Ureter (tissue), 1 donor: ENCODE results near the gene PHTF2. TPM values are rescaled to one million over a fixed set of nuclear protein-coding genes. Genes with fewer than 3 reads are reported as not detected.
"Not testable (repeated sequence)": the region's sequence is repeated elsewhere in the genome, so short reads cannot be mapped to it uniquely, and the experiment has no call there.

ENCODE experiments used
- DNase-seq: peaks from one replicate; pipeline ENCODE4 v3.0.0-alpha.2; 2020; ENCODE audit warnings: low spot score
- total RNA-seq: library from RNA; stranded (reverse); gene quantifications from one replicate; pipeline ENCODE4 v1.2.4, GENCODE V29; 2023
- donor health status: DM: yes; HTN: yes; CAD: no.

PHTF2 gene
- total RNA-seq, 1 donor from 2014 or later: 22.0 TPM

- DNase-seq: no peak
Observed at GRCh38 chr7:77830649-77831355, 32.2 kb downstream of the PHTF2 start.

- DNase-seq: no peak
Observed at GRCh38 chr7:77831481-77831880, 32.9 kb downstream of the PHTF2 start.

GRCh38 chr7:77831953-77832352, 33.4 kb downstream of the PHTF2 start:
- no peak for DNase-seq

GRCh38 chr7:77833136-77833535, 34.6 kb downstream of the PHTF2 start:
- DNase-seq: no peak

GRCh38 chr7:77836425-77836824, 37.9 kb downstream of the PHTF2 start:
- not testable (repeated sequence) for DNase-seq

DNA sequence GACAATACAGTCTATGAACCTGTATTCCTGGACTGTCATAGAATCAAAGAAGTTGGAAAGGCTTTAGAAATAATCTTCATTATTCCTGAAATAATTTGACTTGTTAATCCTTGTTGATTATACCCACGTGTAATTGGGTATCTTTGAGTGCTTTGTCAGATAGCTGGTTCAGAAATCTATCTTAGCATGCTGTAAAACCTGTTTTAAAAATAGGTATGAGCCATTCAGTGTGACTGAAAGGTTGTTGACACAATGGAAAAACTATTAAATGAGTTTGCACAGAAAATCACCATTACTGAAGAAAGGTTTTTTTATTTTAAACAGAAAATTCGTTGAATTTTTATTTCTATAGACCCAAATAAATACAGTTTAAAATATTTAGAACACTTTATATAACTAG, 38.7 kb downstream of the PHTF2 start:
- DNase-seq: no peak

GRCh38 chr7:77837966-77838365, 39.4 kb downstream of the PHTF2 start:
- DNase-seq: no peak

DNA sequence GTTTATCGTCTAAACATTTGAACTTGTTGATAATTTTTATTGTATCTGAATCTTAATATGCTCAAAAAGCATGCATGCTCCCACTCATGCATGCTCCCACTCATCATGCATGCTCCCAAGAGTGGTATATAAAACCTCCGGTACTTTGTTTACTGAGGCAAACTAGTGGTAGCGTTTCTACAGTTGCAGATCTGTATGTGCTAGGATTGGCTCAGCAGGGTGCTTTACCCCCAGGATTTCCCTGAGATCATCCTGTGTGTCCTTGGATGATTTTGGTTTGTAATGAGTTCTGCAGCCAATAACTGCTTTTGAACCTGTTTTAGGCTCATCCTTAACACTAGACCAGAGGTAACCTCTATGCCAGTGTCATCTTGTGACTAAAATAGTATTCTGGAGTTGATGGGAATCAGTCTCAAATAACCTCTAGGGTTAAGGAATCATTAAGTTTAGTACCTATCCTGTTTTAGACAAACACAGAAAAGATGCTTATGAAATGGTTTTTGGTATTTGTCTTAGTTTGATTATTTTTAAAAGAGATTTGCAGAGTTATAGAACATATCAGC, 40.4 kb downstream of the PHTF2 start:
- no peak for DNase-seq

- no peak for DNase-seq
Observed at GRCh38 chr7:77839919-77840318, 41.3 kb downstream of the PHTF2 start.

GRCh38 chr7:77843194-77843593, 44.6 kb downstream of the PHTF2 start:
- DNase-seq: no peak

DNA sequence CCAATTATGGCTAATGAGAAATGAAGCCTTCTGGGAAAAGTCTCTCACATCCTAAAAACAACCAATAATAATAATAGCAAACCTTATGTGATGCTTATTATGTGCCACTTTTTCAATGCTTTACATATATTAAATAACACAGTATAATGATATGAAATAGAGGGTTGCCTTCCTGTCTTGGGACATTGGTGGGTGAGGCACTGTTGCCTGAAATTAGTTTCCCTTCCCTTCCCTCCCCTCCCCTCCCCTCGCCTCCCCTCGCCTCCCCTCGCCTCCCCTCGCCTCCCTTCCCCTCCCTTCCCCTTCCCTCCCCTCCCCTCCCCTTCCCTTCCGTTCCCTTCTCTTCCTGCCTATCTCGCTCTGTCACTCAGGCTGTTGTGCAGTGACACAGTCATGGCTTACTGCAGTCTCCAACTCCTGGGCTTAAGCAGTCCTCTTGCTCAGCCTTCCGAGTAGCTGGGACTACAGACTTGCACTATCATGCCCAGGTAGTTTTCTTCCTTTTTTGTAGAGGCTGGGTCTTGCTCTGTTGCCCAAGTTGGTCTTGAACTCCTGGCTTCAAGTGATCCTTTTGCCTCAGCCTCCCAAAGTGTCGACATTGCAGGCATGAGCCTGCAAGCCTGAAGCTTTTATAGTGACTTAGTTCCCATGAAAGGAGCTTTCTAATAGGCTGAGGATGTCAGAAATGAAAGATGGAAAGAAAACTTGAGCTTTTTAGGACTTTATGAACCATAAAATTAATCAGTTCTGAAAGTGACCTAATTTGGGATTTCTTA, 47.9 kb downstream of the PHTF2 start:
- no peak for DNase-seq

DNA sequence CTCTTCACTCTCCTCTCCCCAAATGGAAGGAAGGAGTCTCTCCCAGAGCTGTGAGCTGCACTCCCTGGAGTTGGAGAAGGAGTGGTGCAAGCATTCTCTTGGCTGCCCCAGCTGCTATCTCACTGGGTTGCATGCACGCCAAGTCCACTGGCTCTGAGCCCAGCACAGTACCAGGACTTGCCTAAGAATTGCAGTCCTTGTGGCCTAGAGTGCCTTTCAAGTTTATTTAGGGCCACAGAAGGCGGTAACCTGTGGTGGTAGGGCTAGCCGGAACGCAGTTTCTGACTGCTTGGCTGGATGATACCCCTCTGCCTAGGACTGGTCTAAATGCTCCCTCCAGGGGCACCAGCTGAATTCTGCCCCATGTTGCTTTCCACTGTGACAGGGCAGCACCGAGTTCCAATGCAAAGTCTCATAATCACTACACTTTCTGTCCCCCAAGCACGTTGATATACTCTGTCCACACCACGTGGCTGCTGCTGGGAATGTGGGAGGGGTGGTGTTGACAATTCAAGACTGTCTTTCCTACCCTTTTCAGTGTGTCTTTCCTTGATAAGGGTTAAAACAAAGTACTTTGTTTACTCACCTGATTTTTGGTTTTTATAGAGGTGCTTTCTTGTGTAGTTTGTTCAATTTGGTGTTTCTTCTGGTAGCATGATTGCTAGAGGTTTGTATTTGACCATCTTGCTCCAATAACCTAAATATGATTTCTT, 57.0 kb downstream of the PHTF2 start:
- no peak for DNase-seq

GRCh38 chr7:77858278-77858677, 59.7 kb downstream of the PHTF2 start:
- no peak for DNase-seq

DNA sequence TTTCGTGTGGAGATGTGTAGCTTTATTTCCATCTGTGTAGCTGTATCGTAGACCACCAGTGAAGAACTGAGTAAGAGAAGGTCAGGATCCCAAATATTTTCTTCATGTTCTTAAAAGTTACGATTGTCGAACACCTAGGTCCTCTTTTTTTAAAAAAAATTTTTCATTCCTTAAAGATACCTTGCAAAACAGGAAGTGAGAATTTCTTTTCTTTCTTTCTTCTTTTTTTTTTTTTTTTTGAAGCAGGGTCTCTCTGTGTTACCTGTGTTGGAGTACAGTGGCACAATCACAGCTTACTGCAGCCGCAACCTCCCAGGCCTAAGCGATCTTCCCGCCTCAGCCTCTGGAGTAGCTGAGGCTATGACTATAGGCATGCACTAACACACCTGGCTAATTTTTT, 60.8 kb downstream of the PHTF2 start:
- DNase-seq: no peak

DNA sequence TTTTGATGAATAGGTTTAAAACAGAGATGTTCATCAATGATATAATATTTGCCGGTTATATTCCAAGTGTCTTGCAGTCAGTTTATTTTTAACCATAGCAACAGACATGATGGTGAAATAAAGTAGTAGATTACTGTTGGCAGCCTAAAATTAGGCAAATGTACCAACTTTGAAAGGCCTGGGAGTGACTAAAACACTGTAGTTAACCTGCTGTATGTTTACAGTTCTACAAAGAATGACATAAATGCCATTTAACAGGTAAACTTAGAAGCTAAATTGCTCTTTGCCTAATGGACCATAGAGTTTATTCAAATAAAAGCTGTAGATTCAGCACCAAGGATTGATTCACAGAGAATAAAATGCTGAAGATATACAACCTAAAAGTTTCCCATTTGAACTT, 64.1 kb downstream of the PHTF2 start:
- DNase-seq: no peak

DNA sequence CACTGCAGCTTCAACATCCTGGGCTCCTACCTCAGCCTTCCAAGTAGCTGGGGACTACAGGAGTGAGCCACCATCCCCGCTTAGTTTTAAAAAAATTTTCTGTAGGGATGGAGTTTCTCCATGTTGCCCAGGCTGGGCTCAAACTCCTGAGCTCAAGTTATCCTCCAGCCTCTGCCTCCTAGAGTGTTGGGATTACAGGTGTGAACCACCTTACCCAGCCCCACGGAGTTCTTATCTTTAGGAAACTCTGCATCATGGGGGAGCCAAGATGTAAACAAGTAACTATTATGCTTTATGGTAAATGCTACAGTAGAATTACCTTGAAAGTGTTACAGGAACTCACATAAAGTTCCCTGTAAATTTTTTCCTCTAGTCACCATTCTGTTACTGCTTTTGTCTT, 65.3 kb downstream of the PHTF2 start:
- DNase-seq: no peak

GRCh38 chr7:77866370-77866769, 67.8 kb downstream of the PHTF2 start:
- DNase-seq: no peak

- no peak for DNase-seq
Observed at GRCh38 chr7:77866786-77867536, 68.4 kb downstream of the PHTF2 start.

- DNase-seq: no peak
Observed at GRCh38 chr7:77867537-77867865, 68.9 kb downstream of the PHTF2 start.

- not testable (repeated sequence) for DNase-seq
Observed at GRCh38 chr7:77872256-77872655, 73.7 kb downstream of the PHTF2 start.

- DNase-seq: not testable (repeated sequence)
Observed at GRCh38 chr7:77873416-77874327, 75.1 kb downstream of the PHTF2 start.
